Skeletal muscle tissue (tissue), 4 donors: Measurements from ENCODE around the gene IL26. TPM values are rescaled to one million over a fixed set of nuclear protein-coding genes. Genes with fewer than 3 reads are reported as not detected.

Experiments used
- H3K27ac ChIP-seq: one replicate; pipeline ENCODE4 v1.7.0; 2013; ENCODE audit warnings: mild to moderate bottlenecking, low read depth, low read length, inconsistent platforms
- H3K27me3 ChIP-seq, 3 donors: one replicate each; pipeline ENCODE4 v1.7.0; 2013; ENCODE audit warnings: low read length in 3 of 3; ENCODE audit not compliant: control insufficient read depth in 3 of 3, insufficient read depth in 3 of 3
- H3K36me3 ChIP-seq, 3 donors: one replicate each; pipeline ENCODE4 v1.7.0; 2013; ENCODE audit warnings: low read length in 3 of 3; ENCODE audit not compliant: control insufficient read depth in 3 of 3, insufficient read depth in 3 of 3
- H3K4me1 ChIP-seq, 3 donors: one replicate each; pipeline ENCODE4 v1.7.0; 2013; ENCODE audit warnings: low read length in 3 of 3, mild to moderate bottlenecking in 3 of 3; ENCODE audit not compliant: control insufficient read depth in 3 of 3, insufficient read depth in 3 of 3
- H3K4me3 ChIP-seq, 3 donors: one replicate each; pipeline ENCODE4 v1.7.0; 2013; ENCODE audit warnings: low read length in 3 of 3
- H3K9ac ChIP-seq, 3 donors: one replicate each; pipeline ENCODE4 v1.7.0; 2013; ENCODE audit warnings: low read length in 3 of 3, mild to moderate bottlenecking in 3 of 3, moderate library complexity in 2 of 3, low read depth in 1 of 3
- H3K9me3 ChIP-seq, 3 donors: one replicate each; pipeline ENCODE4 v1.7.0; 2013; ENCODE audit warnings: low read length in 3 of 3; ENCODE audit not compliant: control insufficient read depth in 3 of 3
- total RNA-seq: library from RNA; depleted of rRNA; stranded (reverse); fragments of >200 nt; gene quantifications from one replicate; pipeline ENCODE4 v1.2.3, GENCODE V29; 2014
- donor health status: Osteomylitis.

The IL26 gene
- total RNA-seq, 1 donor from 2014 or later, result not detected

GRCh38 chr12:68206446-68206845, 19.2 kb downstream of the IL26 start:
- Histone ChIP-seq H3K27ac (no peak overlapping the region), H3K9ac (no peak overlapping the region), H3K27me3 (peaks cover 0 to 3% (median 0%) of the 10 kb centered on the region in 3 donors), H3K36me3 (no peaks in the 10 kb centered on the region), H3K4me1 (no peaks in the 10 kb centered on the region), H3K4me3 (no peak overlapping the region), H3K9me3 (no peaks in the 10 kb centered on the region)

GRCh38 chr12:68203460-68203875, 22.1 kb downstream of the IL26 start:
- H3K36me3 ChIP-seq, result no peaks in the 10 kb centered on the region
- no peaks in the 10 kb centered on the region for H3K9me3 ChIP-seq
- H3K27ac ChIP-seq, result no peak overlapping the region
- no peaks in the 10 kb centered on the region for H3K4me1 ChIP-seq
- no peak overlapping the region for H3K4me3 ChIP-seq
- H3K27me3 ChIP-seq, result no peaks in the 10 kb centered on the region
- H3K9ac ChIP-seq, result no peak overlapping the region

GRCh38 chr12:68200854-68201253, 24.8 kb downstream of the IL26 start:
- H3K9ac ChIP-seq, result no peak overlapping the region
- H3K4me1 ChIP-seq, result no peaks in the 10 kb centered on the region
- no peaks in the 10 kb centered on the region for H3K36me3 ChIP-seq
- H3K27me3 ChIP-seq, result no peaks in the 10 kb centered on the region
- no peaks in the 10 kb centered on the region for H3K9me3 ChIP-seq
- no peak overlapping the region for H3K27ac ChIP-seq
- H3K4me3 ChIP-seq, result no peak overlapping the region

GRCh38 chr12:68199127-68199526, 26.5 kb downstream of the IL26 start:
- H3K9ac ChIP-seq, result no peak overlapping the region
- no peaks in the 10 kb centered on the region for H3K27me3 ChIP-seq
- no peak overlapping the region for H3K27ac ChIP-seq
- H3K4me3 ChIP-seq, result no peak overlapping the region
- H3K36me3 ChIP-seq, result no peaks in the 10 kb centered on the region
- no peaks in the 10 kb centered on the region for H3K9me3 ChIP-seq
- H3K4me1 ChIP-seq, result no peaks in the 10 kb centered on the region

- H3K4me3 ChIP-seq, result no peak overlapping the region
- no peak overlapping the region for H3K9ac ChIP-seq
- H3K9me3 ChIP-seq, result no peaks in the 10 kb centered on the region
- no peaks in the 10 kb centered on the region for H3K36me3 ChIP-seq
- no peak overlapping the region for H3K27ac ChIP-seq
- no peaks in the 10 kb centered on the region for H3K4me1 ChIP-seq
- no peaks in the 10 kb centered on the region for H3K27me3 ChIP-seq
Measured at GRCh38 chr12:68198507-68199086, 27.0 kb downstream of the IL26 start.

- Histone ChIP-seq H3K4me1 (no peaks in the 10 kb centered on the region), H3K27me3 (peaks cover 0 to 3% (median 0%) of the 10 kb centered on the region in 3 donors), H3K4me3 (no peak overlapping the region), H3K36me3 (no peaks in the 10 kb centered on the region), H3K27ac (no peak overlapping the region), H3K9me3 (no peaks in the 10 kb centered on the region), H3K9ac (no peak overlapping the region)
Measured at GRCh38 chr12:68190301-68190700, 35.3 kb downstream of the IL26 start.

GRCh38 chr12:68189821-68190242, 35.8 kb downstream of the IL26 start:
- H3K27me3 ChIP-seq, result peaks cover 0 to 3% (median 0%) of the 10 kb centered on the region in 3 donors
- H3K9me3 ChIP-seq, result no peaks in the 10 kb centered on the region
- H3K4me1 ChIP-seq, result no peaks in the 10 kb centered on the region
- H3K36me3 ChIP-seq, result no peaks in the 10 kb centered on the region
- no peak overlapping the region for H3K4me3 ChIP-seq
- no peak overlapping the region for H3K9ac ChIP-seq
- no peak overlapping the region for H3K27ac ChIP-seq

- Histone ChIP-seq H3K36me3 (no peaks in the 10 kb centered on the region), H3K4me1 (peaks cover 0 to 3% (median 0%) of the 10 kb centered on the region in 3 donors), H3K4me3 (no peak overlapping the region), H3K9ac (no peak overlapping the region), H3K9me3 (no peaks in the 10 kb centered on the region), H3K27ac (no peak overlapping the region), H3K27me3 (peaks cover 0 to 3% (median 0%) of the 10 kb centered on the region in 3 donors)
Measured at GRCh38 chr12:68185598-68185997, 40.0 kb downstream of the IL26 start.

GRCh38 chr12:68180792-68181744, 44.5 kb downstream of the IL26 start:
- Histone ChIP-seq H3K9me3 (no peaks in the 10 kb centered on the region), H3K9ac (no peak overlapping the region), H3K4me1 (peaks cover 0 to 3% (median 0%) of the 10 kb centered on the region in 3 donors), H3K4me3 (no peak overlapping the region), H3K27me3 (peaks cover 0 to under 1% (median 0%) of the 10 kb centered on the region in 3 donors), H3K27ac (no peak overlapping the region), H3K36me3 (no peaks in the 10 kb centered on the region)
